ENCODE results near the gene TCF7L1. TPM values are rescaled to one million over a fixed set of nuclear protein-coding genes. Genes with fewer than 3 reads are reported as not detected.

Gene TCF7L1
- total and polyA plus RNA-seq, 9 of the 15 experiments (the other 6 are each of a cell fraction or from before 2014, with no cell fraction given) = 0.03 to 0.11 (median 0.07) TPM; not detected in 5

DNA sequence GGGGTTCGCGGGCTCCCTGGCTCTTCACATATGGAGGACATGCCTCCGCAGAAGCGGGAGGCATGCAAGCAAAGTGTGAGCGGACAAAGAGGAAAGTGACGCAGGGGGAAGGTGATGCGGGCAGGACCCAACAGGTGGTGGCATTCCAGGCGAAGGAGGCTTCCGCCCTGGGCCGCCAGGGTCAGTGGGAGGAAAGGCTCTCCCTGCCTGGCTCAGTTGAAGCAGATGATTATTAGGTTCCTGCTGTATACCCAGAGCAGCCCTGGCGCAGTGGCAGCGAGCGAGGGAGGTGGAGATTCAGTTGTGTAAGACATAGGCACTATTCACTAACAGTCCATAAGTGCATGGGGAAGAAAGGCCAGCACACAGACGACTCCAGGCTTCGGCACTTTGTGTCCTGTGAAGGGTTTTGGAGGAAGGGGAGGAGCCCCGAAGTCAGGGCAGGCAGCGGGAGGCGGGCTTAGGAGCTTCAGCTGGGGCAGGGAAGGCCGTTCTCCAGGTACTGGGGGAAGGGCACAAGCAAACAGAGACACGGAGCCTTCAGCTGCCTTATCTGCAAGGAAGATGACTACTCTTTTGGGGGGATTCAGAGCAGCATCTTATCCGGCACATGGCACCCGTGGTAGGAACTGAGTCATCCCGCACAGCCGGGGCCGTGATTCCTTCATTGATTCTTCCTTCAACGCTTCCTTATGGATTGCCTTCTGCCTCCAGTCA lies 104.8 kb downstream of the TCF7L1 start (continued):
- TF ChIP-seq, protein P1, sequence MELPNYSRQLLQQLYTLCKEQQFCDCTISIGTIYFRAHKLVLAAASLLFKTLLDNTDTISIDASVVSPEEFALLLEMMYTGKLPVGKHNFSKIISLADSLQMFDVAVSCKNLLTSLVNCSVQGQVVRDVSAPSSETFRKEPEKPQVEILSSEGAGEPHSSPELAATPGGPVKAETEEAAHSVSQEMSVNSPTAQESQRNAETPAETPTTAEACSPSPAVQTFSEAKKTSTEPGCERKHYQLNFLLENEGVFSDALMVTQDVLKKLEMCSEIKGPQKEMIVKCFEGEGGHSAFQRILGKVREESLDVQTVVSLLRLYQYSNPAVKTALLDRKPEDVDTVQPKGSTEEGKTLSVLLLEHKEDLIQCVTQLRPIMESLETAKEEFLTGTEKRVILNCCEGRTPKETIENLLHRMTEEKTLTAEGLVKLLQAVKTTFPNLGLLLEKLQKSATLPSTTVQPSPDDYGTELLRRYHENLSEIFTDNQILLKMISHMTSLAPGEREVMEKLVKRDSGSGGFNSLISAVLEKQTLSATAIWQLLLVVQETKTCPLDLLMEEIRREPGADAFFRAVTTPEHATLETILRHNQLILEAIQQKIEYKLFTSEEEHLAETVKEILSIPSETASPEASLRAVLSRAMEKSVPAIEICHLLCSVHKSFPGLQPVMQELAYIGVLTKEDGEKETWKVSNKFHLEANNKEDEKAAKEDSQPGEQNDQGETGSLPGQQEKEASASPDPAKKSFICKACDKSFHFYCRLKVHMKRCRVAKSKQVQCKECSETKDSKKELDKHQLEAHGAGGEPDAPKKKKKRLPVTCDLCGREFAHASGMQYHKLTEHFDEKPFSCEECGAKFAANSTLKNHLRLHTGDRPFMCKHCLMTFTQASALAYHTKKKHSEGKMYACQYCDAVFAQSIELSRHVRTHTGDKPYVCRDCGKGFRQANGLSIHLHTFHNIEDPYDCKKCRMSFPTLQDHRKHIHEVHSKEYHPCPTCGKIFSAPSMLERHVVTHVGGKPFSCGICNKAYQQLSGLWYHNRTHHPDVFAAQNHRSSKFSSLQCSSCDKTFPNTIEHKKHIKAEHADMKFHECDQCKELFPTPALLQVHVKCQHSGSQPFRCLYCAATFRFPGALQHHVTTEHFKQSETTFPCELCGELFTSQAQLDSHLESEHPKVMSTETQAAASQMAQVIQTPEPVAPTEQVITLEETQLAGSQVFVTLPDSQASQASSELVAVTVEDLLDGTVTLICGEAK (IDR thresholded peaks at IDR 0.05) = peak; percentile 56; the same call in 1 of the 2 replicates
- TF ChIP-seq, protein P1 (CRISPR knock-in tag; IDR thresholded peaks at IDR 0.05) = no peak

All from K562 (cell line).